Stimulated activated naive CD8-positive, alpha-beta T cell treated with anti-CD3 and anti-CD28 coated beads, Interleukin-15, Interleukin-2, amounts not matched to agents 100 U/mL and 50 U/mL, for 24 hours (primary cell): ENCODE data around the gene GPR35.

Experiments used
- ATAC-seq: fragments of 150-1000 bp; cut with Tn5 transposase; one replicate; pipeline ENCODE4 v1.10.0; 2021
- DNase-seq: peaks from one replicate; pipeline ENCODE4 v3.0.0; 2021

Gene GPR35

GRCh38 chr2:240624950-240625621 is at the start of gene GPR35:
Gene GPR35 (plus strand): TSS chr2:240625480. CDS start chr2:240629953, 4,473 bp downstream.
- ATAC-seq (peak; percentile 61), DNase-seq (peak; percentile 88)

GRCh38 chr2:240576036-240576435 is 49.2 kb upstream of the GPR35 start:
- ATAC-seq (no peak), DNase-seq (no peak)

- ATAC-seq = no peak
- no peak for DNase-seq
These were observed 48.7 kb upstream of the GPR35 start for GRCh38 chr2:240576436-240577205.

- ATAC-seq (no peak), DNase-seq (no peak)
These were observed 47.8 kb upstream of the GPR35 start for GRCh38 chr2:240577281-240578109.

GRCh38 chr2:240578110-240578450 is 47.2 kb upstream of the GPR35 start:
- DNase-seq (no peak), ATAC-seq (no peak)

- no peak for DNase-seq
- ATAC-seq = no peak
These were observed 46.8 kb upstream of the GPR35 start for GRCh38 chr2:240578488-240578887.

GRCh38 chr2:240579071-240579762 is 46.1 kb upstream of the GPR35 start:
- DNase-seq (no peak), ATAC-seq (no peak)

- ATAC-seq (peak; percentile 48), DNase-seq (peak; percentile 69)
These were observed 45.3 kb upstream of the GPR35 start for GRCh38 chr2:240579771-240580614.

GRCh38 chr2:240581811-240582210 is 43.5 kb upstream of the GPR35 start:
- DNase-seq (no peak), ATAC-seq (no peak)

GRCh38 chr2:240582781-240583180 is 42.5 kb upstream of the GPR35 start:
- ATAC-seq = no peak
- no peak for DNase-seq

- DNase-seq (no peak), ATAC-seq (no peak)
These were observed 41.5 kb upstream of the GPR35 start for GRCh38 chr2:240583774-240584173.

- DNase-seq (no peak), ATAC-seq (no peak)
These were observed 40.7 kb upstream of the GPR35 start for GRCh38 chr2:240584486-240585031.

- no peak for ATAC-seq
These were observed 40.2 kb upstream of the GPR35 start for GRCh38 chr2:240585101-240585500.

GRCh38 chr2:240585681-240586197 is 39.5 kb upstream of the GPR35 start:
- no peak for DNase-seq
- ATAC-seq = no peak

More at GRCh38 chr2:240585101-240585500, 40.2 kb upstream of the GPR35 start:
- no peak for DNase-seq

- peak; percentile 89 for ATAC-seq
- DNase-seq = peak; percentile 98
These were observed 38.9 kb upstream of the GPR35 start, which contains the start of gene CAPN10 for GRCh38 chr2:240586198-240586918. Gene CAPN10 (plus strand): TSS chr2:240586734. CDS start chr2:240586912, 178 bp downstream.

GRCh38 chr2:240586919-240587800 is 38.1 kb upstream of the GPR35 start:
- ATAC-seq = peak; percentile 26
- DNase-seq = peak; percentile 59

- ATAC-seq (no peak), DNase-seq (no peak)
These were observed 37.1 kb upstream of the GPR35 start for GRCh38 chr2:240588006-240588655.

- no peak for ATAC-seq
- DNase-seq = no peak
These were observed 36.6 kb upstream of the GPR35 start for GRCh38 chr2:240588669-240589068.
